ENCODE data around the gene SLC8A1. TPM values are rescaled to one million over a fixed set of nuclear protein-coding genes. Genes with fewer than 3 reads are reported as not detected.

Gene SLC8A1
- total and polyA plus RNA-seq, 7 donors, result 0.20 to 4.9 (median 2.3) TPM

GRCh38 chr2:40299781-40300180 is 152.1 kb downstream of the SLC8A1 start:
- intact Hi-C loops (cut with DNase I), result no loop called here
- DNase-seq (no peak), ATAC-seq (no peak)
- no peak for TF ChIP-seq CTCF (IDR thresholded peaks at IDR 0.05)
- Histone ChIP-seq H3K27me3 (ENCODE audit: insufficient read depth in 3 of 3, low read length in 2 of 3) (no peaks in the 10 kb centered on the region), H3K9me3 (no peaks in the 10 kb centered on the region), H3K4me1 (no peaks in the 10 kb centered on the region), H3K36me3 (ENCODE audit: insufficient read depth in 1 of 2, low read depth in 1 of 2) (no peaks in the 10 kb centered on the region), H3K4me3 (no peak overlapping the region), H3K27ac (no peak overlapping the region)
- WGBS, 3 donors, result 90 to 94% (median 93%) methylated on average over 2 of the region's 2 CpGs

DNA sequence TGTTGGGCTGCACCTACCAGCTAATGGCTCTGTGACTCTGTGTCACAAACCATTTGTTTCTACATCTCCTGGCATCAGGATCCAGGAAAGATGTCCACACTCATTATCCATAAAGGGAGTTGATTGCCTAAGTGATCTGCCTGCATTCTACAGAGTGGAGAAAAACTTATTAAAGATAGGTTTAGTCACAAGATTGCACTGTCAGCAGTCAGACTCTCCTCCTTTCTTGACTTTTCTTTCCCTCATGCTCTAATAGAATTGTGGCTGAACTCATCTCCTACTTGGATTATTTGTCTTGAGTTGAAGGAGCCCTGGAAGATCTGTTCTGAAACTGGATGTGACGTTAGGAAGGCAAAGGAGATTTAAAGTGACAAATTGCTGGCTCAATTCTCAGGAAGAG is 152.7 kb downstream of the SLC8A1 start:
- no peak for TF ChIP-seq CTCF (IDR thresholded peaks at IDR 0.05)
- WGBS, 3 donors, result 56 to 92% (median 75%) methylated on average over 1 of the region's 1 CpG
- no peak for DNase-seq
- intact Hi-C loops (cut with DNase I), result no loop called here
- no peak for ATAC-seq
- H3K9me3 ChIP-seq, result no peaks in the 10 kb centered on the region
- no peaks in the 10 kb centered on the region for H3K27me3 ChIP-seq (ENCODE audit: insufficient read depth in 3 of 3, low read length in 2 of 3)
- no peaks in the 10 kb centered on the region for H3K4me1 ChIP-seq
- H3K27ac ChIP-seq, result no peak overlapping the region
- H3K4me3 ChIP-seq, result no peak overlapping the region
- H3K36me3 ChIP-seq (ENCODE audit: insufficient read depth in 1 of 2, low read depth in 1 of 2), result no peaks in the 10 kb centered on the region

- no peak for TF ChIP-seq CTCF (IDR thresholded peaks at IDR 0.05)
- WGBS, 3 donors, result 82 to 89% (median 83%) methylated on average over 3 of the region's 3 CpGs
- no peak for ATAC-seq
Observed at GRCh38 chr2:40298026-40298425, 153.9 kb downstream of the SLC8A1 start.

GRCh38 chr2:40292291-40292690 is 159.6 kb downstream of the SLC8A1 start:
- TF ChIP-seq CTCF (IDR thresholded peaks at IDR 0.05), result no peak
- Histone ChIP-seq H3K4me1 (no peaks in the 10 kb centered on the region), H3K36me3 (ENCODE audit: insufficient read depth in 1 of 2, low read depth in 1 of 2) (no peaks in the 10 kb centered on the region), H3K9me3 (no peaks in the 10 kb centered on the region), H3K27me3 (ENCODE audit: insufficient read depth in 3 of 3, low read length in 2 of 3) (no peaks in the 10 kb centered on the region), H3K4me3 (no peak overlapping the region), H3K27ac (no peak overlapping the region)
- DNase-seq (no peak), ATAC-seq (no peak)
- WGBS, 3 donors, result 76 to 96% (median 90%) methylated on average over 1 of the region's 1 CpG
- intact Hi-C loops (cut with DNase I), result no loop called here

More at GRCh38 chr2:40298026-40298425, 153.9 kb downstream of the SLC8A1 start:
- H3K4me3 ChIP-seq, result no peak overlapping the region
- H3K36me3 ChIP-seq (ENCODE audit: insufficient read depth in 1 of 2, low read depth in 1 of 2), result no peaks in the 10 kb centered on the region
- intact Hi-C loops (cut with DNase I), result no loop called here
- no peak overlapping the region for H3K27ac ChIP-seq
- DNase-seq, result no peak
- no peaks in the 10 kb centered on the region for H3K9me3 ChIP-seq
- H3K27me3 ChIP-seq (ENCODE audit: insufficient read depth in 3 of 3, low read length in 2 of 3), result no peaks in the 10 kb centered on the region
- H3K4me1 ChIP-seq, result no peaks in the 10 kb centered on the region

DNA sequence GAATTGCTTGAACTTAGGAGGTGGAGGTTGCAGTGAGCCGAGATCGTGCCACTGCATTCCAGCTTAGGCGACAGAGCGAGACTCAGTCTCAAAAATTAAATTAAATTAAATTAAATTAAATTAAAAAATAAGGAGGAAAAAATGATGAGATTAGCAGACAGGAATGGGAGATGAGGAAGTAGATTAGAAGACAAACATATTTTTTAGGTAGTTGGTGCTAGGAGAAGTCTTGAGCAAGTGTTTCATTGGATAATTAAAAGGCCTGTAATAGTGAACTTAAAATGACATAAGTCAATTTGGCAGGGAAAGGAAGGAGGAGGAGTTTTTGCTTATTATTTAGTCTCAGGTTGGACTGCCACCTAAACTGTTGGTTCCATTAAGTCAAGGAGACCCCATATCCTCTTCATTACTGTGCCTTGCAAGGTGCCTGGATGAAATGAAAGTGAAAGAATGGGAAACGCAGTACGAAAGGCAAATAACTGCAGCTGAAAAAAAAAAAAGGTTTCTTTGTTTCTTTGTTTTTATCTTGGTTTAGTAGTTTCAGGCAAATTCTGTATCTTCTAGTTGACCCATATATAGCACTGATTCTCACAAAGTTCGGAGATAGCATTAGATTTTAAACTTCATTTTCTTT is 162.0 kb downstream of the SLC8A1 start:
- TF ChIP-seq CTCF (IDR thresholded peaks at IDR 0.05), result no peak
- no peak for DNase-seq
- ATAC-seq, result no peak
- peaks cover 6% of the 10 kb centered on the region for H3K4me1 ChIP-seq
- H3K27me3 ChIP-seq (ENCODE audit: insufficient read depth in 3 of 3, low read length in 2 of 3), result no peaks in the 10 kb centered on the region
- H3K4me3 ChIP-seq, result no peak overlapping the region
- H3K9me3 ChIP-seq, result no peaks in the 10 kb centered on the region
- no peak overlapping the region for H3K27ac ChIP-seq
- no peaks in the 10 kb centered on the region for H3K36me3 ChIP-seq (ENCODE audit: insufficient read depth in 1 of 2, low read depth in 1 of 2)
- WGBS, 3 donors, result 89 to 94% (median 94%) methylated on average over 7 of the region's 7 CpGs
- intact Hi-C loops (cut with DNase I), result no loop called here

Data from psoas muscle (tissue), 8 donors.